HCEC 1CT (cell line): ENCODE measurements around the gene MRPL50.
"Not testable (repeated sequence)": the region's sequence is repeated elsewhere in the genome, so short reads cannot be mapped to it uniquely, and the experiment has no call there.

ENCODE experiments used
- DNase-seq: peaks from one replicate; pipeline ENCODE4 v3.0.0-alpha.2; 2017

The MRPL50 gene

DNA sequence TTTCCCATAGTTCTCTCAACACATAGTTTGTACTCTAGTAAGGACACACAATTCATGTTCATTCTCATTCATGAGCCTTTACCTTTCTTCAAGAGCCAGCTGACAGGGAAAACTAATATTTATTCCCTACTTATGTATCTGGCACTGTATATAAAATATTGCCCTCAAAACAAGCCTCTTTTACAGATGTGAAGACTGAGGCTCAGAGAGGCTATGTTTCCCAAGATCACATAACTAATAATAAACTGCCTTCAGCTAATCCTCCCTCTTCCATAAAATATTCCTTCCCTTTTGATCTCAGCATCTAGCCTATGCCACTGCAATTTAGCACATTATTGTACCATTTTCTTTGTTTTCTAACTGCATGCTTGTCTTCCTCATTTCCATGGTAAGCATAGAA, 19.0 kb upstream of the MRPL50 start:
- no peak for DNase-seq

DNA sequence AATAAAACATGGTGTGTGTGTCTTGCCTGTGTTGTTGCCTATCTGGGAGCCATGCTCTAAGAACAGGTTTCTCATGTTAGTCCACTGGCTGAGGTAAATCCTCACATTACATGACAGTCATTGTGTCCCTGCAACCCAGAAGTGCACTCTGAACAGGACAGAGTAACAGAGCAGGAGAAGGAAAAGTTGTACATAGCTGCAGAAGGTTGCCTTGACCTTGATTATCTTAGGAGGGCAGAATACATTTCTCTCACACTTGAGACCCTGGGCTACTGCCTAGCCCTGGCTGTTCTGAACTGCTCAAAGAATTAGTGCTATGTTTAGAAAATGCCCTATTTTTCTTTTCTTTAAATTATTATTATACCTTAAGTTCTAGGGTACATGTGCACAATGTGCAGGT, 17.2 kb upstream of the MRPL50 start:
- DNase-seq = no peak

DNA sequence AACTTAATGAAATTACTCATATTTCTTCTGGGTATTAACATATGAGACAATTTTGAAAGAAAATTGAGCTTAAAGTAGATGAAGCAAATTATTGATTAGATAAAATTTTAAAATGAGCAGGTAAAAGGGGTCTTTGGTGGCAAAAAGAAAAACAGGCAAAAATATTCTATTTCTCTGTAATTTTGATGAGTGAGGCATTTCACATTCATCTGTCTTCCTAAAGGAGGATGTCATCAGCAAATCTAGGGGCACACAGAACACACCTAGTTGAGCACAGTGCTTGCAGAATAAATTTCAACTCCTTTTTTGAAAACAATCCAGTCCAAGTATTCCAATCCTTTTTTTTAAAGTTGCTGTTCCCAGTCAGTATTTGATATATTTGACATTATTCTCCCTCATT, 16.4 kb upstream of the MRPL50 start:
- DNase-seq = no peak

- peak; percentile 17 for DNase-seq
Measured at GRCh38 chr9:101409079-101409477, 10.7 kb upstream of the MRPL50 start.

- DNase-seq = no peak
Measured at GRCh38 chr9:101408374-101409078, 10.1 kb upstream of the MRPL50 start.

DNA sequence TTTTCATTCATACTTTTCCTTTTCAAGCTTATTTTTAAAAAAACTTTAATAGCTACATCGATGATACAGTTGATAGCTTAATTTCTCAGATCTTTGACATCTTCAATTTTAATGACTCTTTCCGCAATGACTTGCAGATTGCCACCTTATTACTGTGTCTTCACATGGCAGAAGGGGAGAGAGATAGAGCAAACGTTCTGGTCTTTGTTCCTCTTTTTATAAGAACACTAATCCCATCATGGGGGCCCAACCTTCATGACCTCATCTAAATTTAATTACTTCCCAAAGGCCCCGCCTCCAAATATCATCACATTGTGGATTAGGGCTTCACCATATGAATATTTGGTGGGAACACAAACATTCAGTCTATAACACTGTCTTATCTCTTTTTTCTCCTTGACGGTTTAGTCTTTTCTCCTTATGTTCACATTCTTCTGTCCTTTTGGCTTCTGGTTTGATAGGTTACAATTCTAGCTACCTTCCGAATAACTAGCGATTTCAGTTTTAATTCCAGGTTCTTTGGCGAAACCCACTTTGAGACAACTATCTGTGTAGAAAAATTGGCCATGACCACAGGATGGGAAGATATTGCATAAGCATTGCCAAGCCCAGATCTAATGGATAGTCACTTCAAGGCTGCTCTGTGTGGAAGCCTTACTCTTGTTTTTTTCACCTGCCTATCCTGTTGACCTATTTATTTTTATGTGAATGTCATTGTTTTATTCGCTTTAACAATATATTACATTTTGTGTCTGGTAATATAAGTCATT, 5.3 kb upstream of the MRPL50 start:
- no peak for DNase-seq

- DNase-seq = no peak
Measured at GRCh38 chr9:101400120-101400519, 1.7 kb upstream of the MRPL50 start.

DNA sequence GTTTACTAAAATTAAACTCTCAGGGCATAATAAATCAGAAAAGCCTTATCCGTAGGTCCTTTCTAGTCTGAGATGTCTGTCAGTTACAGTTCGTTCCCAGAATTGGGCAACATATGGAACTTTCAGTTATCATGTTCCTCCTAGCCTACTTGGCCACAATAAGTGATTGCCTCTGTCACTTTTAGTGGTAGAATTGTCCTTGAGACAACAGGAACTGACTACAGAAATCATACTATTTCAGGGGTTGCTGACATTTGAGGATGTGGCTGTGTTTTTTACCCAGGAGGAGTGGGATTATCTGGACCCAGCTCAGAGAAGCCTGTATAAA, 1.2 kb upstream of the MRPL50 start:
- DNase-seq = no peak

DNA sequence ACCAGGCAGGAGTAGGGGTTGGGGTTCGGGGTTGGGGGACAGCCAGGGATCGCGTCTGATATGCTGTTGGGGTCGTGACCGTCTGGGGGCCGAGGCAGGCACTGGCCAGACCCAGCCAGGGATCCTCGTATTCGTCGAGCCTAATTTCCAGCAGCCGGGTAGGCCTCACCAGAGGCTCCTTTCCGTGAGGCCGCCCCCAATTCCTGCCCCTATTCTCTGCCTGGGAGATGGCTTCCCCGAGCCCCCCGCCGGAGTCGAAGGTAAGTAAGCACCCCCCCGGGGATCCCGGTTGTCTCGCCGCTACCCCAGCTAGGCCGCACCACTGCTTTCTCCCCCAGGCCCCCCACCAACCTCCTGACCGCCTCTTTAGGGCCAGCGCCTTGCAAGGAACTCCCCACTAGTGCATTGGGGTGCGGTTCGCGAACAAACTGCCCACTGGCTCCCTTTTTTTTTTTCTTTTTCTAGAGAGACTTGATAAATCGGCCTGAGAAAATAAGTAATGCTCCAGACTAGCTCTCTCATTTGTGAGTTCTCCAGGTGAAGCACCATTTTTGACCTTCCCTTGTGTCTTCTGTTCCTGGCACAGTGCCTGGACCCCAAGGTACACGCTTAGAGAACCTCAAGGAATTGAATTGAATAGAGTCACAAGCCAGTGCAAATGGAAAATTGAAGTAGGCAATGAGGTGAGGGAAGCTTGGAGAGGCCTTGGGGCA, 668 bp upstream of the MRPL50 start:
- DNase-seq = peak; percentile 5

- DNase-seq = peak; percentile 9
Measured at GRCh38 chr9:101397746-101398067, 711 bp downstream of the MRPL50 start.

- DNase-seq = no peak
Measured at GRCh38 chr9:101394687-101395086, 3.7 kb downstream of the MRPL50 start.

GRCh38 chr9:101393135-101393534, 5.3 kb downstream of the MRPL50 start:
- DNase-seq = no peak

DNA sequence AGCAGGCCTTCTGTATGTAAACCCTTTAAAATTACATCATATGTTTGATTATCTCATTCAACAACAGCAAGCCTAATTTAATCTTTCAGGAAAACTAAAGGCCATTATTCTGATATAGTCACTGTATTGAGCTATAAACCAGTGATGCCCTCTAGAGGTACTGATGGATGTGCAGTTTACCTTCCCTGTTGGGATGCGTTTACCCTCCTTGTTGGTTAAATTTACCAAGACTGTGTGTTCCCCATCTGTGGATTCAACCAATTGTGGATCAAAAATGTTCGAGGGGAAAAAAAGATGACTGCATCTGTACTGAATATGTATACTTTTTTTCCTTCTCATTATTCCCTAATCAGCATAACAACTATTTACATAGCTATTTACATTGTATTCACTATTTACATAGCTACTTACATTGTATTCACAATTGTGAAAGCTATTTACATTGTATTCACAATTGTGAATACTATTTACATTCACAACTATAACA, 9.9 kb downstream of the MRPL50 start:
- DNase-seq = no peak

DNA sequence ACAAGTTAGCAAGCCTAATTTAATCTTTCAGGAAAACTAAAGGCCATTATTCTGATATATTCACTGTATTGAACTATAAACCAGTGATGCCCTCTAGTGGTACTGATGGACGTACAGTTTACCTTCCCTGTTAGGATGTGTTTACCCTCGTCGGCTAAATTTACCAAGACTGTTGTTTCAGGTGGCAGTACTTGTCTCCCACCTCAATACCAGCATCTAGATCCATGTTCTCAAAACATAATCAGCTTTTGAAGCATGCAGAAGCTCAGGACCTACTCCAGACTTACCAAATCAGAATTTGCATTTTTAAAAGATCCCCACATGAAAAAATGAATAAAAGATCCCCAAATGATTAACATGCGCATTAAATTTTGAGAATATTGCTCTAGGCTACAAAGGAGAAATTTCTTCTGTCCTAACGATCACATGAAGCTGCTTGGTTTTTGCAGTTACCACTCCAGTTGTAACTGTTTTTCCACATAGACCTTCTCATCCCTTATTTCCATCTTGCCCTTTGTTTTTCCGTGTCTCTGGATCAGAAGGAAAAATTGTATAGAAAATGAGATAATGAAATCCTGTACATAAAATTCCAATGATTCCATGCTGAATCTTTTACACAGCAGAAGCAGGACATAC, 10.4 kb downstream of the MRPL50 start:
- peak; percentile 44 for DNase-seq

DNA sequence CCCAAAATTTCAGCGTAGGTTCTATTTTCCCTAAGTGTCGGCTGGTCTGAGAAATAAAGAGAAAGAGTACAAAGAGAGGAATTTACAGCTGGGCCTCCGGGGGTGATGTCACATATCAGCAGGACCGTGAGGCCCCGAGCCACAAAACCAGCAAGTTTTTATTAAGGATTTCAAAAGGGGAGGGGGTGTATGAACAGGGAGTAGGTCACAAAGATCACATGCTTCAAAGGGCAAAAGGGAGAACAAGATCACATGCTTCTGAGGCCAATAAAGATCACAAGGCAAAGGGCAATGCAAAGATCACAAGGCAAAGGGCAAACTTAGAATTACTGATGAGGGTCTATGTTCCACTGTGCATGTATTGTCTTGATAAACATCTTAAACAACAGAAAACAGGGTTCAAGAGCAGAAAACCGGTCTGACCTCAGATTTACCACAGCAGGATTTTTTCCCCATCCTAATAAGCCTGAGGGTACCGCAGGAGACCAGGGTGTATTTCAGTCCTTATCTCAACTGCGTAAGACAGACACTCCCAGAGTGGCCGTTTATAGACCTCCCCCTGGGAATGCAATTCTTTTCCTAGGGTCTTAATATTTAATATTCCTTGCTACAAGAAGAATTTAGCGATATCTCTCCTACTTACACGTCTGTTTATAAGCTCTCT, 13.4 kb downstream of the MRPL50 start, which contains the start of gene BAAT:
Gene BAAT (minus strand): TSS at position 134 of the 664 bp plus-strand sequence. CDS start 13,602 bp downstream, outside the sequence.
- not testable (repeated sequence) for DNase-seq

- DNase-seq = no peak
Measured at GRCh38 chr9:101383361-101383760, 15.1 kb downstream of the MRPL50 start.

DNA sequence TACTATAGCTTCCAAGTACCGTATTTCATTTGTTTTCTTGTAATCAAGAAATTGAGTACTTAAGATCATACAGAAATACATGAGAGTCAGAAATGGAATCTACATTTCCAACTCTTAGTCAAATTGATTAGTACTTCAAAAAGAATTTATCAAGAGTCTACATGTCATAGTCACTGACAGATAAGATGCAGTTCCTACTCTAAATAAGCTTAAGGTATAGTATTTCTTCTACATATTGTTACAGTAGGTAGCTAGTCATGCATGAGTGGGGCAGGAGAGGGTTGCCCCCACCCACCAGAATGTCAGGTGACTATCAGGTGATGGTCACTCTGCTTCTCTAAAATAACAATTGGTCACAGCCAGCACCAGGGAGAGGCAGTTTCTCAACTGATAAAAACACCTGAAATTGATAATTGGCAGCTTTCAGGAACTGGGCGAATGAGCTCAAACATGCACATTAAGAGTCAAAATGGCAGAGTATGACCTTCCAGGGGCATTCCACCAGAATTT, 16.5 kb downstream of the MRPL50 start:
- DNase-seq = no peak

- DNase-seq = no peak
Measured at GRCh38 chr9:101381118-101381517, 17.3 kb downstream of the MRPL50 start.

DNA sequence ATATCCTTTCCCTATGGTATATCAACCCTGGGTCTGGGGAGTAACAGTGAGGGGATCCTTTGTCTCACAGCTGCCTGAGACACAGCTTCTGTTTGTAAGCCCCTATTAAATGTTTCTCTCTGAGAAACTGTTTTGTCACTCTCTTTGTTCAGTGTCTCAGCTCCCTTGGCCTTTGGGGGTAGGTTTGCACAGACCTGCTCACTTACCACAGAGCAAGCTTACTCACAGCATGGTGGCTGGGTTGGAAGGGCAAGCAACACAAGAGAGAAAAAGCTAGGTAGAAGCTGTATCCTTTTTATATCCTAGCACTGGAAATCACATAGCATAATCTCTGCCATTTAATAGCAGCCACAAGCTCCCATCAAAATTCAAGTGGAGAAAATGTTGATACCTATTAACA, 18.1 kb downstream of the MRPL50 start:
- no peak for DNase-seq

DNA sequence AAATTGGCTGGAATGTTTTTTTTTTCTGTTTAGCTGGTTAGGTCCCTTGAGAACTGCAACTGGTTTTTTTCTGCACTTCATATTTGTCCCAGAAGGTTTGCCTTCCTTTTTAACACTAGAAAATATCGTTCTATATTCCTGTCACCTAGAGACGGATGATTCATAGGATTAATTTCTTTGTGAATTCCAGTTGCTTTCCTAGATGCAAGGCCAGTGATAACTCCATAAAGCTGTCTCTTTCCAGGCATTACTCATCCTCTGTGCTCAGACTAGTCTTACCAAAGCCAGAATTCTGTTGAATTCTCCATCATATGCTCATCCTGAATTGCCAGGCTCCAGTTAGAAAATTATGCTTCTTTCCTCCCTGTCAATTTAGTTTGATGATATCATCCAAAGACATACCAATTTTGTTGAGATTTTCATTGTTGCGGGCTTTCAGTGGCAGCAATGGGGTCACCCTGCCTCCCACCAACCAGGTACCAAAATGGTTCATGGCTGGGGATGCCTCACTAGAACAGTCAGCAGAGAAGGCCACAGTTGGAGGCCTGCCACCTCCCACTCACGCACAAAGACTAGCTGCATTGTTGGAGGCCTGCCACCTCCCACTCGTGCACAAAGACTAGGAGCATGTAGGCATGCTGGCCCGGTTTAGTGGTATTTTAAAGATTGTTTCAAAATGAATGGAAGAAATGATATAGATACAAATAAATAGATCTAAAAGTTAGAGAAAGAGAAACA, 22.1 kb downstream of the MRPL50 start:
- DNase-seq = peak; percentile 14

GRCh38 chr9:101375546-101375945, 22.9 kb downstream of the MRPL50 start:
- DNase-seq = no peak
